Naive thymus-derived CD4-positive, alpha-beta T cell (primary cell): ENCODE results near the gene B4GALNT3. TPM values are rescaled to one million over a fixed set of nuclear protein-coding genes. Genes with fewer than 3 reads are reported as not detected.
A peak's percentile ranks its signal among the peaks of the same experiment; 100 is the strongest.

Experiments
- ATAC-seq: fragments of 150-1000 bp; cut with Tn5 transposase; 2 replicates; pipeline ENCODE4 v1.10.0; 2021; ENCODE audit warnings: mild to moderate bottlenecking, moderate library complexity
- CTCF ChIA-PET: fragments of 350-600 bp; sonication (Branson Sonifier 250); formaldehyde crosslinking; loops from one replicate; lab custom pipeline; 2021; ENCODE audit warnings: antibody characterized with exemption; lab: Charles Lee
- POLR2A ChIA-PET: fragments of 350-600 bp; sonication (Branson Sonifier 250); formaldehyde crosslinking; loops from one replicate; lab custom pipeline; 2021; ENCODE audit warnings: antibody characterized with exemption, inconsistent platforms; lab: Charles Lee
- DNase-seq, 9 donors: peaks; one replicate each; pipeline versions ENCODE4 v3.0.0 to v3.0.0-alpha.2; 2020 to 2022; ENCODE audit warnings: mixed read lengths in 1 of 9
- H3K27ac ChIP-seq: one replicate; pipeline ENCODE4 v1.7.0; 2013; ENCODE audit warnings: mild to moderate bottlenecking, low read depth, low read length, moderate library complexity
- H3K27me3 ChIP-seq, 2 donors: one replicate each; pipeline ENCODE4 v1.7.0; 2013; ENCODE audit warnings: low read length in 2 of 2, mild to moderate bottlenecking in 2 of 2, moderate library complexity in 2 of 2; ENCODE audit not compliant: control insufficient read depth in 2 of 2, insufficient read depth in 2 of 2
- H3K36me3 ChIP-seq, 3 experiments: 1 replicate in 2 of 3; 2 replicates in 1 of 3; pipeline ENCODE4 v1.7.0; 2013; ENCODE audit warnings: low read length in 3 of 3, mild to moderate bottlenecking in 3 of 3, moderate library complexity in 1 of 3; ENCODE audit not compliant: insufficient read depth in 3 of 3, control insufficient read depth in 2 of 3
- H3K4me1 ChIP-seq, 2 donors: one replicate each; pipeline ENCODE4 v1.7.0; 2013; ENCODE audit warnings: low read length in 2 of 2, mild to moderate bottlenecking in 2 of 2, moderate library complexity in 1 of 2; ENCODE audit not compliant: control insufficient read depth in 2 of 2, insufficient read depth in 2 of 2
- H3K4me3 ChIP-seq: 2 replicates; pipeline ENCODE4 v1.7.0; 2013; ENCODE audit warnings: mild to moderate bottlenecking, low read length
- H3K9me3 ChIP-seq, 3 experiments: 1 replicate in 2 of 3; 2 replicates in 1 of 3; pipeline ENCODE4 v1.7.0; 2013; ENCODE audit warnings: low read length in 3 of 3; ENCODE audit not compliant: control insufficient read depth in 2 of 3
- H3K27ac Mint-ChIP-seq, 9 donors: one replicate each; pipeline ENCODE4 v1.8.0; 2020 to 2022; ENCODE audit warnings: mixed read lengths in 9 of 9, mild to moderate bottlenecking in 8 of 9, moderate library complexity in 5 of 9, inconsistent platforms in 2 of 9
- H3K27me3 Mint-ChIP-seq, 5 donors: one replicate each; pipeline ENCODE4 v1.8.0; 2021 to 2022; ENCODE audit warnings: mixed read lengths in 5 of 5, mild to moderate bottlenecking in 1 of 5
- H3K36me3 Mint-ChIP-seq, 5 donors: one replicate each; pipeline ENCODE4 v1.8.0; 2020 to 2022; ENCODE audit warnings: mixed read lengths in 5 of 5, mild to moderate bottlenecking in 3 of 5, inconsistent platforms in 1 of 5
- H3K4me1 Mint-ChIP-seq, 7 donors: one replicate each; pipeline ENCODE4 v1.8.0; 2020 to 2022; ENCODE audit warnings: mixed read lengths in 7 of 7, mild to moderate bottlenecking in 3 of 7, inconsistent platforms in 1 of 7
- H3K4me3 Mint-ChIP-seq, 10 donors: one replicate each; pipeline ENCODE4 v1.8.0; 2020 to 2022; ENCODE audit warnings: mild to moderate bottlenecking in 10 of 10, mixed read lengths in 10 of 10, moderate library complexity in 6 of 10, inconsistent platforms in 2 of 10
- H3K9me3 Mint-ChIP-seq, 11 donors: one replicate each; pipeline ENCODE4 v1.8.0; 2020 to 2022; ENCODE audit warnings: mixed read lengths in 11 of 11, mild to moderate bottlenecking in 4 of 11, inconsistent platforms in 1 of 11, moderate library complexity in 1 of 11
- intact Hi-C, 2 donors: fragments of 100-400 bp; cut with micrococcal nuclease; formaldehyde crosslinking; loops; one replicate each; pipeline ENCODE4 v1.15.1; 2023
- polyA plus RNA-seq, 2 donors: library from polyadenylated mRNA; unstranded; fragments of 300-500 nt; fragmentation: Illumina TruSeq; gene quantifications; one replicate each; pipeline ENCODE4 v1.2.3, GENCODE V29; 2021
- total RNA-seq, 6 experiments: library from RNA in 5 of 6; stranded (reverse) in 5 of 6; gene quantifications; 1 replicate in 5 of 6; 2 replicates in 1 of 6; pipeline ENCODE4 v1.2.3 and lab custom pipeline; 2021 to 2026

The B4GALNT3 gene
- total and polyA plus RNA-seq, 7 experiments from 2014 or later: 0.21 to 12.2 (median 1.3) TPM

DNA sequence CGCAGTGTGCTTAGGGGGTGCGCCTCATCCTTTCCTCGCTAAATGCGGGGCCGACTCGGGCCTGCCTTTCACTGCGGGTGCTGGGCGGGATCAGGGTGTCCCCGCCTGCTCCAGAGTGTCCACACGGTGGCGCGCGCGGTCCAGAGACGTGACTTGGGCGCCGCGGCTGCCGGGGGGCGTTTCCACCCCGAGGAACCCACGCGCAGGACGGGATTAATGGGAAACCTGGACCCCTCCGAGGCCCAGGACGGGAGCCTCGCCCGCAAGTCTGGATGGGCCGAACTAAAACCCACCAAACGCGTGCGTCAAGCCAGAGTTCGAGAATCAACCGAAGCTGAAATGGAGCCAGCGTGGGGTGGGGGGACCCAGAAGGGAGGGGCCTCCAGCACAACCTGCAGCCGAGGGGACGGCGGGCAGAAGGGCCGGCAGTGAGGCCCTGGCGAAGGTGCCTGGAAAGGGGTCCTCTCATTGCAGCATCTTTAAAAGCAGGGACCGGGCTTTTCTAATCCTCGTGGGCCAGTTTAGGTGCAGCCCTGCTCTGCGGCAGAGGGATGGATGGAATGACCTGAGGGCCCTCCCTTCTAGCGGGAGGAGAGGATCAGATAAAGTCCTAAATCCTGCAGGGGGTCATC, 110.2 kb downstream of the B4GALNT3 start:
- no peaks in the 10 kb centered on the region for H3K27me3 Mint-ChIP-seq
- H3K4me3 Mint-ChIP-seq: peak overlapping the region; percentile 81 to 92 (median 85)
- DNase-seq (peak; percentile 72 to 90 (median 84)), ATAC-seq (peak; percentile 99)
- CTCF ChIA-PET: interaction anchor here (0.6 to 2.7 kb wide), 9 partner anchors 11 to 512 kb away, joined by 3 to 40 read pairs (median 6); partner anchors contain the start of genes RAD52 and WNK1
- Histone ChIP-seq H3K9me3 (no peaks in the 10 kb centered on the region), H3K4me3 (peak overlapping the region; percentile 78), H3K27me3 (no peaks in the 10 kb centered on the region), H3K27ac (peak overlapping the region; percentile 69), H3K4me1 (peaks cover 25 to 47% of the 10 kb centered on the region in 2 donors), H3K36me3 (no peaks in the 10 kb centered on the region)
- intact Hi-C loops: loop anchor here (1.0 to 10.0 kb wide), 7 partner anchors 181 to 1022 kb away; partner anchors contain the start of genes FBXL14 (in 2 of the 2), RAD52 (in 2 of the 2) and WNK1 (in 1 of the 2)
- POLR2A ChIA-PET: interaction anchor here (0.9 to 2.5 kb wide), 4 partner anchors 182 to 1032 kb away, joined by 3 to 14 read pairs (median 4); partner anchors contain the start of genes RAD52 and WNK1
- peaks cover 0 to 7% (median 0%) of the 10 kb centered on the region in 11 donors for H3K9me3 Mint-ChIP-seq
- H3K36me3 Mint-ChIP-seq: peaks cover 0 to 20% (median 4%) of the 10 kb centered on the region in 5 donors
- H3K27ac Mint-ChIP-seq: peak overlapping the region; percentile 47 to 91 (median 80)
- peaks cover 33 to 58% (median 54%) of the 10 kb centered on the region in 7 donors for H3K4me1 Mint-ChIP-seq

- H3K4me3 ChIP-seq: peak overlapping the region; percentile 78
- H3K9me3 ChIP-seq: no peaks in the 10 kb centered on the region
- no peak for ATAC-seq
- POLR2A ChIA-PET: interaction anchor here (1.6 to 2.5 kb wide), 2 partner anchors 181 to 379 kb away, joined by 3 to 14 read pairs; partner anchors contain the start of genes RAD52 and WNK1
- H3K4me1 Mint-ChIP-seq: peaks cover 28 to 56% (median 49%) of the 10 kb centered on the region in 7 donors
- intact Hi-C loops: loop anchor here in 1 of 2 donors (10.0 kb wide), 1 partner anchor 524 kb away; no protein-coding TSS in a partner anchor
- peaks cover 0 to 16% (median 4%) of the 10 kb centered on the region in 5 donors for H3K36me3 Mint-ChIP-seq
- H3K4me3 Mint-ChIP-seq: peak overlapping the region in 5 of 10 donors; percentile 3 to 91 (median 85)
- peaks cover 20 to 43% of the 10 kb centered on the region in 2 donors for H3K4me1 ChIP-seq
- peaks cover 0 to 7% (median 0%) of the 10 kb centered on the region in 11 donors for H3K9me3 Mint-ChIP-seq
- no peak for DNase-seq
- H3K36me3 ChIP-seq: no peaks in the 10 kb centered on the region
- H3K27me3 ChIP-seq: no peaks in the 10 kb centered on the region
- CTCF ChIA-PET: interaction anchor here (0.6 to 2.7 kb wide), 8 partner anchors 12 to 512 kb away, joined by 3 to 40 read pairs (median 6); partner anchors contain the start of genes RAD52 and WNK1
- H3K27me3 Mint-ChIP-seq: no peaks in the 10 kb centered on the region
- H3K27ac ChIP-seq: peak overlapping the region; percentile 69
- no peak overlapping the region for H3K27ac Mint-ChIP-seq
These were observed 110.7 kb downstream of the B4GALNT3 start for GRCh38 chr12:570435-570920.

DNA sequence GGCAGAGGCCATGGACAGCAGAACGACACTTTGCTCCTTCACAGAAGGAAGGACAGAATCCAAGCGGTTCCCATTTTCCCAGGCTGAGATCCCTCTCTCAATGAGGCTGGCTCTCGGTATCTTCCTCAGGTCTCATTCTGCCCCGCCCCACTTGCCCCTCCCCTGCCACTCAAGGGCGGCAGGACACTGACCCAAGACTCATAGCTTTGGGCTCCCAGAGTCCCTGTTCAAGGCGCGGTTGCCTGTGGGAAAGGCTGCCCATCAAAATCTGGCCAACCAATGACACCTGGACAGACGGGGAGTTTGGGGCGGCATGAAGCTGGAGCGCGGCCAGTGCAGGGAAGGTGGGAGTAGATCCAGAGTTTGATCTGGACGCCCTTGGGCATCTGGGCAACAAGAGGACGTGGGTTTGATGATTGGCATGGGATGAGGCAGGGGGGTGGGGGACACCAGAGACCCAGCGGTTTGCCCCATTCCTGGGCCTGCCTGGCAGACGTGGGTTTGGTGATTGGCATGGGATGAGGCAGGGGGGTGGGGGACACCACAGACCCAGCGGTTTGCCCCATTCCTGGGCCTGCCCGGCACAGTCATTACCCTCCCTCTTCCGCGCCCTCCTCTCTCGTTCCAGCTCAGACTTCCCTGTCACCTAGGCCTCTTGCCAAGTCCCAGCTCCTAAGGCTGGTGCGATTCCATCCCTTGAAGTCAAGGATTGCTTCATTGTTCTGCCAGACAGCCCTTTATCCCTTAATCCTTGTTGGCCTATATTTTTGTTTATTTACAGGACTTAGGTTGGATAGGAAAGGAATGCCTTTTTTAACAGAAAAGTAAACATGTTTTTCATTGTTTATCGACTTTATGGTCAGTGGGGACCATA, 111.4 kb downstream of the B4GALNT3 start:
- Histone ChIP-seq H3K4me3 (no peak overlapping the region), H3K36me3 (no peaks in the 10 kb centered on the region), H3K27ac (no peak overlapping the region), H3K27me3 (no peaks in the 10 kb centered on the region), H3K4me1 (peaks cover 19 to 43% of the 10 kb centered on the region in 2 donors), H3K9me3 (no peaks in the 10 kb centered on the region)
- POLR2A ChIA-PET: interaction anchor here (2.5 kb wide), 1 partner anchor 180 kb away, joined by 14 read pairs; the partner anchor contains the start of gene WNK1
- Mint-ChIP-seq H3K4me1 (peaks cover 25 to 57% (median 49%) of the 10 kb centered on the region in 7 donors), H3K4me3 (peak overlapping the region in 9 of 10 donors; percentile 3 to 66 (median 49)), H3K9me3 (peaks cover 0 to 7% (median 0%) of the 10 kb centered on the region in 11 donors), H3K36me3 (peaks cover 0 to 12% (median 4%) of the 10 kb centered on the region in 5 donors), H3K27me3 (no peaks in the 10 kb centered on the region), H3K27ac (peak overlapping the region in 2 of 9 donors; percentile 47 to 62)
- intact Hi-C loops: loop anchor here in 1 of 2 donors (10.0 kb wide), 1 partner anchor 524 kb away; no protein-coding TSS in a partner anchor
- DNase-seq (peak in 2 of 9 donors; percentile 7 to 16), ATAC-seq (no peak)
- CTCF ChIA-PET: interaction anchor here (0.8 to 2.7 kb wide), 4 partner anchors 17 to 284 kb away, joined by 3 to 40 read pairs (median 4); no protein-coding TSS in a partner anchor

GRCh38 chr12:571795-572531, 112.2 kb downstream of the B4GALNT3 start:
- Histone ChIP-seq H3K9me3 (no peaks in the 10 kb centered on the region), H3K36me3 (no peaks in the 10 kb centered on the region), H3K4me1 (peaks cover 19 to 42% of the 10 kb centered on the region in 2 donors), H3K27me3 (no peaks in the 10 kb centered on the region), H3K27ac (no peak overlapping the region), H3K4me3 (no peak overlapping the region)
- intact Hi-C loops: loop anchor here in 1 of 2 donors (10.0 kb wide), 1 partner anchor 523 kb away; no protein-coding TSS in a partner anchor
- peaks cover 0 to 7% (median 0%) of the 10 kb centered on the region in 11 donors for H3K9me3 Mint-ChIP-seq
- peaks cover 25 to 55% (median 49%) of the 10 kb centered on the region in 7 donors for H3K4me1 Mint-ChIP-seq
- ChIA-PET CTCF (interaction anchor here (0.6 to 1.2 kb wide), 2 partner anchors 113 to 178 kb away, joined by 3 read pairs; no protein-coding TSS in a partner anchor), POLR2A (interaction anchor here (1.5 kb wide), 1 partner anchor 240 kb away, joined by 3 read pairs; no protein-coding TSS in a partner anchor)
- H3K27ac Mint-ChIP-seq: peak overlapping the region in 3 of 9 donors; percentile 21 to 42 (median 30)
- H3K36me3 Mint-ChIP-seq: peaks cover 0 to 10% (median under 1%) of the 10 kb centered on the region in 5 donors
- DNase-seq (peak in 1 of 9 donors; percentile 19), ATAC-seq (no peak)
- H3K27me3 Mint-ChIP-seq: no peaks in the 10 kb centered on the region
- H3K4me3 Mint-ChIP-seq: peak overlapping the region in 3 of 10 donors; percentile 32 to 66 (median 61)

DNA sequence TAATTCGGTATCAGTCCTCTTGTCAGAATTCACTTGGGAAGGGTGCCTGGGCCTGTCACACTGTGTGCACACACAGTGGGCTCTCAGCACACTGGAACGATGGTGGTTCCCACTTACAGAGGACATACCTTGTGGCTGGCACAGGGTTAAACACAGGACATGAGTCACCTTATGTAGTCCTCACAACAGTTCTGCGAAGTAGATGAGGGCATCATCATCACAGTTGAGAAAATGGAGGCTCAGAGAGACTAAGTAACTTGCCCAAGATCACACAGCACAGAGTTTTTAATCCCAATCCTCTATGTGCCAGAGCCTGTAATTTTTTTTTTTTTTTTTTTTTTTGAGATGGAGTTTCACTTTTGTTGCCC, 112.8 kb downstream of the B4GALNT3 start:
- no peak overlapping the region for H3K27ac ChIP-seq
- Mint-ChIP-seq H3K27me3 (no peaks in the 10 kb centered on the region), H3K4me3 (peak overlapping the region in 1 of 10 donors; percentile 33), H3K27ac (peak overlapping the region in 3 of 9 donors; percentile 21 to 49 (median 42)), H3K36me3 (peaks cover 0 to 10% (median 0%) of the 10 kb centered on the region in 5 donors), H3K4me1 (peaks cover 19 to 50% (median 43%) of the 10 kb centered on the region in 7 donors), H3K9me3 (peaks cover 0 to 7% (median 0%) of the 10 kb centered on the region in 11 donors)
- POLR2A ChIA-PET: interaction anchor here (0.6 to 1.5 kb wide), 2 partner anchors 225 to 239 kb away, joined by 3 read pairs; no protein-coding TSS in a partner anchor
- no peaks in the 10 kb centered on the region for H3K27me3 ChIP-seq
- CTCF ChIA-PET: interaction anchor here (0.6 to 1.2 kb wide), 2 partner anchors 113 to 177 kb away, joined by 3 read pairs; no protein-coding TSS in a partner anchor
- peaks cover 19 to 37% of the 10 kb centered on the region in 2 donors for H3K4me1 ChIP-seq
- DNase-seq: peak in 1 of 9 donors; percentile 5
- no peaks in the 10 kb centered on the region for H3K36me3 ChIP-seq
- no peak for ATAC-seq
- intact Hi-C loops: loop anchor here in 1 of 2 donors (10.0 kb wide), 1 partner anchor 522 kb away; no protein-coding TSS in a partner anchor
- no peak overlapping the region for H3K4me3 ChIP-seq
- H3K9me3 ChIP-seq: no peaks in the 10 kb centered on the region
